DMS 273 (cell line): Measurements from ENCODE around the gene OXCT1.
"Not testable (repeated sequence)": the region's sequence is repeated elsewhere in the genome, so short reads cannot be mapped to it uniquely, and the experiment has no call there.

Source experiments
- DNase-seq: peaks from one replicate; lab custom pipeline; 2025; ENCODE audit not compliant: unreplicated experiment; lab: John Stamatoyannopoulos, UW

The OXCT1 gene

DNA sequence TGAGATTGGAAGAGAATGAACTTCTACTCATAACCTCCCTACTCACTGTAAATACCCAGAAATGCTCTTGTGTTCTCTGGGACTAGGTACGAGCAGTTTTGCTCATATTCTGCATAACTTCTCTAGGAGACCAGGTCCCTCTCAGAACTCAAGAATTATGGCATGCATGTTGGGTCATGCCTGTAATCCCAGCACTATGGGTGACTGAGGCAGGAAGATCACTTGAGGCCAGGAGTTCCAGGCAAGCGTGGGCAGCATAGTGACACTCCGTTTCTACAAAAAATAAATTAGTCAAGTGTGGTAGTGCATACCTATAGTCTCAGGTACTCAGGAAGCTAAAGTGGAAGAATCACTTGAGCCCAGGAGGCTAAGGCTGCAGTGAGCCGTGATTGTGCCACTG is 141.9 kb downstream of the OXCT1 start:
- no peak for DNase-seq

GRCh38 chr5:41722359-41722950 is 147.8 kb downstream of the OXCT1 start:
- DNase-seq: no peak

DNA sequence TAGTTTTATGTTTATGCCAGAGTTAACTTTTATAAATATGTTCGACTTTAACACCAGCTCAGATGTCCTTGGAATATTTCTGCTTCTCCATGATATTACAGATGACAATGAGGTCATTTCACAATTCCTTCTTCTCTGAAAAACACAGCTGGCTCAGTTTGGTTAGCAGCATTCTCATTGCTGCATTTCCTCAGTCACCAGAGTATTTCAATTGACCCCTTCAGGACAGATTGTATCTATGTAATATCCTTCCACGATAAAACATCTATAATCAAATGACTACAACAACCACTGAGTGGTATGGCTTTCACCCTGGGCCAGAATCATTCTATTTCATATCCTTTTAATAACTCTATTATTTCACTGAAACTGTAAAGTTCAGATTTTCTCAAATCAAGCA is 148.7 kb downstream of the OXCT1 start:
- no peak for DNase-seq

DNA sequence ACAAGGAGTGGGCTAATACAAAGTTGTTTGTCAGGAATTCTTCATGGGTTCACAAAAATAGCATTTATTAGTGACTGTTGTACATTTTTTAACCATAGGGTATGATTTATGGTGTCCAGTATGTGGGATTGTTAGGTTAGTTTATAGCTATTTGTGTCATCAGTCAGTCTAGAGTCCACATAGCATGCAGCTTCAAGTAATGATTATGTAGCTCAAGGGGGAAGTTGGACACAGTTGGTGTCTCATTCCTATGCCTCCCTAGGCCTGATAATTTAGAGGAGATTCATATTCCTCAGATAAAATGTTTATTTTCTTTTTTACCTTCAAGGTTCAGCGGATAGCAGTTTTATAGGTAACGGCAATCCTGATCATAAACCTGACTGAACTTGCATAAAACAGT is 153.8 kb downstream of the OXCT1 start:
- no peak for DNase-seq

DNA sequence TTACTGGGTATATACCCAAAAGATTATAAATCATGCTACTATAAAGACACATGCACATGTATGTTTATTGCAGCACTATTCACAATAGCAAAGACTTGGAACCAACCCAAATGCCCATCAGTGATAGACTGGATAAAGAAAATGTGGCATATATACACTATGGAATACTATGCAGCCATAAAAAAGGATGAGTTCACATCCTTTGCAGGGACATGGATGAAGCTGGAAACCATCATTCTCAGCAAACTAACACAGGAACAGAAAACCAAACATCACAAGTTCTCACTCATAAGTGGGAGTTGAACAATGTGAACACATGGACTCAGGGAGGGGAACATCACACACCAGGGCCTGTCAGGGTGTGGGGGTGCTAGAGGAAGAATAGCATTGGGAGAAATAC is 155.8 kb downstream of the OXCT1 start:
- DNase-seq: not testable (repeated sequence)

- DNase-seq: no peak
These were observed 161.7 kb downstream of the OXCT1 start for GRCh38 chr5:41708604-41708940.

DNA sequence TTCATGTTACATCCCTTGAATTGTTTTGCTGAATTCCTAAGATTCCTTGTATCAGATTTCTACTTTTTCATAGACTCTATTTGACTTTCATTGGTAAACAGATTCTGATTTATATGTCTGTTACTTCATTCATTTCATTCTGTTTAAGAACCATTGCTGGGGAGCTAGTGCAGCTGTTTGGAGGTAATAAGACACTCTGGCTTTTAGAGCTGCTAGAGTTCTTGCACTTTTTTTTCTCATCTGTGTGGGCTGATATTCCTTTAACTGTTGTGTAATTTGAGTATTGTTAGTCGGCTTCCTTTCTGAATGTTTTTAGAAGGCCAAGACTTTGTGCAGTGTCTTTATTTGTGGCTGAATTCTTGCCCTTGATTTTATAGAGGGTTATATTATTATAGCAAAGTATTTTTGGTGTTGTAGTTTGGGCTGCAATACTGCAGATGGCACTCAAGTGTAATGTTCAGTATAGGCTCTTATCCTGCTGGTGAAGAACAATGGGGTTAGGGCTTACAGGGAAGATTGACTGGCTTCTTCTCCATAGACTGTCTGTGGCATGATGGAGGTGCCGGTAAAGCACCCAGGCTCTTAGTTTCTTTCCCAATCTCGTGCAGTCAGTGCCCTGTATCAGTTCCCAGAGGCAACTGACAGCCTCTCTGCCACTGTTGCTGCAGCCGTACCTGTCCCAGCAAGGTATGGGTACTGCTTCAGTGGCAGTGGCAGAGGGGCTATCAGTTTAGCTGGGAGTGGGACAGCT is 162.2 kb downstream of the OXCT1 start:
- peak; percentile 39 for DNase-seq

DNA sequence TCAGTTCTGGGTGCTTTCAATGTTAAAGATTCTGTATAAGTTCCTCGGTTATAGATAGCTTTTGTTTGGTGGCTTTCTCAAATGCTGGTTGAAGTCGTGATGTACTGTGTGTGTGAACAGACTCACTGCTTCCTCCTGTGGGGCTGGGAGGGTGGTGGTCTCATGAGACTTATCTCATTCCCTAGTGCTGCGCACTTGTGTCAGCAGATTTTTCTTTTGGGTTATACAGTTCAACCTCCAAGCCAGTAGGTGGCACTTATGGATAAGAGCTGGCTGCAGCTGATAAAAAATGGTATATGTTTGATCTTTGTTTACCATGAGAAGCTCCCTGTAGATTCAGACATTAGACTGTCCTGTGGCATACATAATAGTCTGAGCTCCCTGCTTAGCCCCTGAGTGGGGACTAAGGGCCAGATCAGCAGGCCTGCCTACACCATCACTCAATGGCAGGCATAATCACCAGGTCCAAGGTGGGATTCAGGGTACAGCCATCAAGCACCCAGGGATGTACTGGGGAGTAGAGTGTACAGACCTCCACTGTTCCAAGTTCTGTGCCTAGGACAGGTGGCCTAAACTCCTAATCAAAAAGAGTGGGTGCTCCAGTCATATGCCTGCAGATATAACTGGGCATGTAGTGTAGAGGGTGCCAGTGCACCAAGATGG is 174.2 kb downstream of the OXCT1 start:
- DNase-seq: peak; percentile 26

GRCh38 chr5:41686767-41687166 is 183.5 kb downstream of the OXCT1 start:
- no peak for DNase-seq

- no peak for DNase-seq
These were observed 184.0 kb downstream of the OXCT1 start for GRCh38 chr5:41686191-41686590.

- no peak for DNase-seq
These were observed 187.0 kb downstream of the OXCT1 start for GRCh38 chr5:41683181-41683580.

GRCh38 chr5:41682641-41683040 is 187.6 kb downstream of the OXCT1 start:
- no peak for DNase-seq

- no peak for DNase-seq
These were observed 188.4 kb downstream of the OXCT1 start for GRCh38 chr5:41681840-41682239.
